HG02763 (cell line): Measurements from ENCODE around the gene TUFT1.
A peak's percentile ranks its signal among the peaks of the same experiment; 100 is the strongest.

Experiments
- ATAC-seq: cut with Tn5 transposase; IDR thresholded peaks from one replicate; pipeline ENCODE4 v1.9.1; 2021; ENCODE audit warnings: mild to moderate bottlenecking, moderate library complexity; ENCODE audit not compliant: unreplicated experiment

The TUFT1 gene

DNA sequence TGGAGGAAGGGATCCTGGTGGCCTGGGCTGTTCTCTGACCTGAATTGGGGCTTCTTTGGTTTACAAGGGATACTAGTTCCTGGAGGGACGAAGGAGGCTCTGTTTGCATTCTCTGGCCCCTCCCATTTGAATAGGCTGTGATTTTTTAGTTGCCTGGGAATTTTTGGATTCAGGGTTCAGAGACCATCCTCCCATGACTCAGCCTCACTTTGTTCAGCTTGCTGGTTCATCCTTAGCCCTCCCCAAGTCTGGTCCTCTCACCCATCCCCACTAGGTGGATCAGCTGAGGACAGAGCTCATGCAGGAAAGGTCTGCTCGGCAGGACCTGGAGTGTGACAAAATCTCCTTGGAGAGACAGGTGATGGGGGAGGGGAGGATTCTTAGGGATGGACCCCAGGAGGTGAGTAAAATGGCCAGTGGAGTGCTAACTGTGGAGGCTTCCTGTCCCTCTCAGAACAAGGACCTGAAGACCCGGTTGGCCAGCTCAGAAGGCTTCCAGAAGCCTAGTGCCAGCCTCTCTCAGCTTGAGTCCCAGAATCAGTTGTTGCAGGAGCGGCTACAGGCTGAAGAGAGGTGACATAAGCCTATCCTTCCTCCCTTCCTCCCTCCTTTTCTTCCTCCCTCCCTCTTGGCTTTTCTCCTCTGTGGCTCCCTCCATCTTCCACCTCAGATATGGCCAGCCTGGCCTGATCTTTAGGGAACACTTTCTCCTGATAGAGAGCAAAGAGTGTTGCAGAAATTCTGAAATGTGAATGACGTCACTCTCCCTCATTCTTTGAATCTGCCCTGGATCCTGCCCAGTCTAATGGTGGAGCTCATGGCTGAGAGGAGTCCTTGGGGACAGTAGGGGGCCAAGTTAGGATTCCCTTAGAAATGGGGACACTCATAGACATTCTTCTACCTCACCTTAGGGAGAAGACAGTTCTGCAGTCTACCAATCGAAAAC is 4.5 kb upstream of the TUFT1 start:
- no peak for ATAC-seq

DNA sequence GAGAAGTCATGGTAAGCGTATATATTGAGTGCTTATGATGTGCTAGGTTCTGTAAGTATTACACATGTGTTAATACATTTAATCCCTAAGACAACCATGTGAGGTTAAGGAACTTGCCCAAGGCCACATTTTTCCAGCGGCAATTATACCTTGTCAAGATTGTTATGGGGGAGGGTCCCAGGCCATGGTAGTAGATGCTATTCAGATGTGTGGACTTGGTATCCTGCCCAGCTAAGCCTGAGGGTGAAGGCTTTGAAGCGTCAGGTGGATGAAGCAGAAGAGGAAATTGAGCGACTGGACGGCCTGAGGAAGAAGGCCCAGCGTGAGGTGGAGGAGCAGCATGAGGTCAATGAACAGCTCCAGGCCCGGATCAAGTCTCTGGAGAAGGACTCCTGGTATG is 3.6 kb upstream of the TUFT1 start:
- ATAC-seq = no peak

DNA sequence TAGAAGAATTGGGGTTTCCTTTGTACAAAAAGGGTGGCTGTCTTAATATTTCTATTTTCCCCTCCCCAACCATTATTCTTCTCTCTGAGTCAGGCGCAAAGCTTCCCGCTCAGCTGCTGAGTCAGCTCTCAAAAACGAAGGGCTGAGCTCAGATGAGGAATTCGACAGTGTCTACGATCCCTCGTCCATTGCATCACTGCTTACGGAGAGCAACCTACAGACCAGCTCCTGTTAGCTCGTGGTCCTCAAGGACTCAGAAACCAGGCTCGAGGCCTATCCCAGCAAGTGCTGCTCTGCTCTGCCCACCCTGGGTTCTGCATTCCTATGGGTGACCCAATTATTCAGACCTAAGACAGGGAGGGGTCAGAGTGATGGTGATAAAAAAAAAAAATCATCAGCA is 3.0 kb upstream of the TUFT1 start:
- no peak for ATAC-seq

DNA sequence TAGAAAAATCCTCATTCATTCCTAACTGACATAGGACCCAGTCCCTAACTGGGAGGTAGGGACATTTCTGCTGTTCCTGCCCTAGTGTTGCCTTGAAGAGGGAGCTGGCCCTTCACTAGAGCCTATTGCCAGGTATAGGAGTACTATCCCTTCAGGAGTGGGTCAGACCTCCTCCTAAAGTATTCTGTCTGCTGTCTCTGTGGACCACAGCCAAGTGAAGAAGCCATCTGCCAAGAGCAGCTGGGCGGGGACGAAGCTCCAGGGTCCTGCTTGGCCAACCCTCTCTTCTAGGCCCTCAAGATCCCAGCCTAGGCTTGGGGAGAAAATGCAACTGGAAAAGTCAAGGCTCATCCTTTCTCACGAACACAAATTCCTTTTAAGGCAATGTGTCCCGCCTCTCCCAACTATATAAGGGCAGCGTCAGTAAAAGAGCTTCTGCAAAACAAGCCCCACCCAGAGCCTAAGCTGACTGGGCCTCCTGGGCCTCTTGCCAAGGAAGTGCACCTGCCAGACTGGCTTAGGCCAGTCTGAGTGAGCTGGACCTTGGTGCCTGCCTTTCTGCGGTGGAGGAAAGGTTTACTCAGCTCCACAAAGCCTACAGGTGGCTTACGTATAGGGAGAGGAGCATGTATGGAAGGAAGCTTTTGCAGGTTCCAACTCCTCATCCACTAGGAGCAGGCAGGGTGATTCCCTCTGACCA is 638 bp upstream of the TUFT1 start:
- peak; percentile 27 for ATAC-seq

DNA sequence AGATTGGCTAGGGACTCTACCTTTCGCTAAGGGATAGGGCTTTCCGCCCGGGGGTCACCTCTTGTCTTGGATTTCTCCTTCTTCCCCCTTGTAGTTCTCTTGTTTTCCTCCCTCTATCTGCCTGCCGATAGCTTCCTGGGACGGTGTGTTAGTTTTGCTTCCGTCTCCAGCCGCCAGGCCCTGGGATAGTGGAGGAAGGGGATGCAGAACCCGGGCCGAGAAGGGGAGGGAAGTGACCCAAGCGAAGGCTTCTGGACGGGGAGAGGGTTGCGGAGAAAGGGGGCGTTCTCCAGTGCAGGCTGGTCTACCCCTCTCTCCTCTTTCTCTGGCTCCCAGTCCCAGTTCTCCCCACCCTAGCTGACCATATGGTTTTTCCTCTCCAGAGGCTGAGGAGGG is 871 bp downstream of the TUFT1 start:
- ATAC-seq = no peak

DNA sequence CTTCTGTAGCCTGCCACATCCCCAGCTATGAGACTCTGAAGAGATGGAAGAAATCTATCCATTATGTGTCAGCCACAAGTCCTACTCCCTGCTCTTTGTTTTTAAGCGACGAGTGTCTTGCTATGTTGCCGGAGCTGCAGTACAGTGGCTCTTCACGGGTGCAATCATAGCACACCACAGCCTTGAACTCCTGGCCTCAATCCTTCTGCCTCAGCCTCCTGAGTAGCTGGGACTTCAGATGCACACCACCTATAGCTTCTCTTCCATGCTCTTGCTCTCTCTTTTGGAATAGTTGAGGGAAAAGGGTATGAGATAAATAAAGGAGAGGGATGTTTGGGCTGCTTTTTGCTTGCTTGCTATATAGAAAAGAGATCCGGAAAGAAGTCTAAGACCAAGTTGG is 1.6 kb downstream of the TUFT1 start:
- no peak for ATAC-seq

DNA sequence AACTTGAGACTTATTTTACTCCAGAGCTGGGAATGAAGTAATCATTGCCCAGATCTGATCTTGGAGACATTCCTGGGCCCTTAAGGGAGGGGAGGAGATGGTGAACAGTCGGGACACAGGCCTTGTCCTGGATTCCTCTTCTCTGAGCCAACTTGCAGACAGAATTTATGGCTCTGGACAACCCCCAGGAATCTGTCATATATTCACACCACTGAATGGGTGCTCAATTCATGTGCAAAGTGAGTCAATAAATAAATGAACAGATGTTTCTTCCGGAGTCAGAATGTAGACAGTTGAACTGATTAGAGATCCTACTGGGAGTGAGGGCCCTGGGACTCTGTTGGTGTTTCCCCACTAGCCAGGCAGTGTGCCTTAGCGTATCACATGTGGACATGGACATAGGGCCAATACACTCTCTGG is 2.6 kb downstream of the TUFT1 start:
- ATAC-seq = no peak

DNA sequence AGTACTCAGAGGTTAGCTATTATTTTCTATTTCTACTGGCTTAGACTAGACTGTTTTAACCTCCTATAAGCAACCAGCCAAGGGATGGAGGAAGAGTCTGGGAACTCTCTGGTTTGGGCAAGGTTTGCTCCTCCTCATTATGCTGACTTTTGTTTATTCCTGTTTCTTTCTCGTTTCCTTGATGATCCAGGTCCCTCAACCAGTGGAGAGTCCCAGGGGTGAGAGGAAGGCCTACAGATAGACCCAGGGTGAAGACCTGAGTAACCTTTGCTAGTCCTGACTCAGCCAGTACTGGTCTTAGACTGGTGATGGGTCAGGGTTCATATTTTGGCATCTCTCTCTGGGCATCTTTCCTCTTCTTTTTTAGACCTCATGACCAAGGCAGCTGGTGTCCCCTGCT is 5.4 kb downstream of the TUFT1 start:
- no peak for ATAC-seq

DNA sequence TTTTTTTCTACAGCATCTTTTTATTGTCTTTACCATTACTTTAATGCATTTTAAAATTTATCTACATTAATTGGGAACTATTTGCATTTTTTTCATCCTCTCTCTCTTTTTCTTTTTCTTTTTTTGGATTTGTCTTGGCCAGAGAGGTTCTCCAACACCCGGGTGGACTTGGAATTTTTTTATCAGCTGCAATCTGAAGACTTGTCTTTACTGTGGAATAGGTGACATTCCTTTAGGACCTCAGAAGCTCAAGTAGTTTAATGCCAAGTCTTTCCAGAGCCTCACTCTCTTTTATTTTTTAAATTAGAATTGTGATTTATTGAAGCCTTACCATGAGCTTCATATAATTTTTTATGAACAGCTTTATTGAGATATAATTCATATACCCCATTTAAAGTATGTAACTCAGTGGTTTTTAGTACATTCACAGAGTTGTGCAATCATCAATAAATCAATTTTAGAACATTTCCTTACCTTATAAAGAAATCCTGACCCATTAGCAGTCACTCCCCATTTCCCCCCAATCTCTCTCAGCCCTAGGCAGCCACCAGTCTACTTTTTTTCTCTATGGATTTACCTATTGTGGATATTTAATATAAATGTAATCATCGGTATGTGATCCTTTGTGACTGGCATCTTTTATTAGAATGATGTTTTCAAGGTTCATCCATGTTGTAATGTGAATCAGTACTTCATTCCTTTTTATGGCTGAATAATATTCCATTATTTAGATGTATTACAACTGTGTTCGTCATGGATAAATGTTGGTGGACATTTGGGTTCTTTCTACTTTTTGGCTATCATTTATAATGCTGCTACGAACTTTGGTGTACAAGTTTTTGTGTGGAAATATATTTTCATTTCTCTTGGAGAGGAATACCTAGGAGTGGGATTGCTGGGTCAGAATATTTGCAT is 6.2 kb downstream of the TUFT1 start:
- ATAC-seq = no peak

DNA sequence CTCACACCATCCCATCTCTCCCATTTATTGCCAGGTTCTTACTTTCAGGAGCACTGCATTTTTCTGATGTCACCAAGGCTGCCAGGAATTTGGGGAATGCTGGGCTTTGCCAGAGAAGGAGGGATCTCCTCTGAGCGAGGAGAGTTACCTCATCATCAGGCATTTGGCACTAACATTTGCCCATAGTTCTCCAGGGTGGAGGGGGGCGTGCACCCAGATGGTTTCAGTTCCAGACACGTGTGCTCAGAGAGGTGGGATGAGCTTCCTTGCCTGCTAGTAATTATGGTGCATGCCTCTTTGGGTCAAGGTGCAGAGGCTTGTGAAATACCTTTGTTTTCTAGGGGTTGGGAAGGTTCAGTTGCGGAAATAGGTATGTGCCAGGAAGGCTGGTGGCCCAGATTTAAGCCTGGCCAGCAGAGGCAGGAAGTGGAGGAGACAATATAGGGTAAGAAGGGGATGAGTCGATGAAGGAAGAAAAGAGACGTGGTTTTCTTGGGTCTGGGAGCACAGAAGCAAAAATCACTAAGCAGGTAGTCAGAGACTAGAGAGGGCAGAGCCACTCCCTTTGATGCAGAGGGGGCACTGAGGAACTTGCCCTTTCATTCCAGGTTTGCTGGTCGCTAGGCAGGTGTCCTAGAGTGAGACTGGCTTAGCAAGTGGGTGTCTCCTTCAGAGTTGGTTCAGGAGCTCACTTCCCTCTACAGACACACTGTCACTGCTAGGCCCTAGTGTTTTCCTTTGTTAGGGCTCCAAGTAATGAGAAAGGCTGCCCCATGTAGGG is 7.2 kb downstream of the TUFT1 start:
- ATAC-seq = no peak

DNA sequence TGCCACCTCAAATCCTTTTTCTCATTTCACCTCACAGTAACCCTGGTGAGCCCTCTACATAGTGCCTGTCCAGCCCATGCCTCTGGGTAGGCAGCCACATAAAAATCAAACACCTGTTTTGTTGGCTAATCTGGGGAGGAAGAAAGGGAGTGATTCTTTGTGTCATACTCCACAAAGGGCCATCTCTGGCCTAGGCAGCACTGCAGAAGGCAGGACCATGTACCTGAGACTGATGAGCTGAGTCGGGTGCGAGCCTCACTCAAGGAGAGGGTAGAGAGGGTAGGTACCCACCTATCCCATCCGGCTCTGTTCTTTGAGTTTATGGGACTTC is 7.8 kb downstream of the TUFT1 start:
- no peak for ATAC-seq

DNA sequence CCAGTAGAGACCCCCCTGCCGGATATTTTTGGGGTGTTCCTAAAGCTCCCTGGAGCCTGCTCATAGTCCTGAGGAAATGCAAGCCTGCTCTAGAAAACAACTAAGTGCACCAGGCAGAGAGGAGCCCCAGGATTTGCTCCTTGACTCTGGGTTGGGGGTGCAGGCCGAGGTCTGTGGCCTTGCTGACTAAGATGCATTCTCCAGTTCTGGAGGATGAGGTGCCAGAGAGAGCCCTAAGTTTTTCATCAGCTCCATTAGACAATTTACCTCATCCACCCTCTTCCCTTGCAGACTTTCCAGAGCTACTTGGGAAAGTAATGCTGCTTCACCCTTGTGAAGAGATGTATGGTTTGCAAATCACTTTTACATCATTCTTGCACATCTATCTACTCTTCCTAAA is 9.1 kb downstream of the TUFT1 start:
- ATAC-seq = no peak

DNA sequence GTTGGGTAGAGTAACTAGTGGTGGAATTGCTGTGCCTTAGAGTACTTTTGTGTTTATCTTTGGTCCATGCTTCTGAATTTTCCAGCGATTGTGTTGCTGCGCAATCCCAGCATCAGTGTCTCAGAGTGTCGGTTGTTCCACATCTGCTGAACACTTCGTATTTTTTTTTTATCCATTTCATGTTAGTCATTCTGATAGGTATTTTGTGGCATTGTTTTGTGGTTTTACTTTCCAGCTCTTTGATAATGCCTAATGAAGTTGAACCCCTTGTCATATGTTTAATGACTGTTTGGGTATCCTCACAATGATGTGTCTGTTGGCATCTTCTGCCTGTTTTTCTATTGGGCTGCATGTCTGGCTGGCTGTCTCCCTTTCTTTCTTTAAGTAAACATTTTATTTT is 13.6 kb downstream of the TUFT1 start:
- no peak for ATAC-seq

DNA sequence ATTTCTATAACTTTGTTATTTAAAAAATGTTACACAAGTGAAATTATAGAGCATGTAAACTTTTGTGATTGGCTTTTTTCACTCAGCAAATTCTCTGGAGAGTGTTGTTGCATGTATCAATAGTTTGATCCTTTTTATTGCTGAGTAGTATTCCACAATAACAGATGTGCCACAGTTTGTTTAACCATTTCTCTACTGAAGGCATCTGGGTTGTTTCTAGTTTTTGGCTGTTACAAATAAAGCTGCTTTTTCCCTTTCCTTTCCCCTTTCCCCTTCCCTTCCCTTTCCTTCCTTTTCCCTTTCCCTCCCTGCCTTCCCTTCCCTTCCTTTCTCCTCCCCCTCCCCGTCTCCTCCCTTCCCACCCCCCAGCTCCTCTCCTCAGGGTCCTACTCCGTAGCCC is 15.9 kb downstream of the TUFT1 start:
- no peak for ATAC-seq

DNA sequence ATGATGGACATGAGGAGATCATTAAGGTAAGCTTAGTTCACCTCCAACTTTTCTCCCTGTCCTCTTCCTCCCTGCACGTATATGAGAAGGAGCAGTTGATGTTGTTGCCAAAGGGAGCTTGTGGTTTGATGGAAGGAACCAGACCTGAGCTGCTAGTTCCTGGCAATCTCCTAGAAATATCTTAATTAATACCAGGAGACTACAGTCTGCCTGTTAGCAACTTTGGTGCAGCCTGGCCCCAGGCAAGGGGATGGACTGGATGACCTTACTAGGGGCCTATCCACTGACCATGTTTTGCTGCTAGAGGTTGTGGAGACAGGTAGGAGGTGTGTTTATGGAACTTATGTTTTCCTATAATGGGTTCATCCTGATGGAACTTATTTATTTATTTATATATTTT is 22.6 kb downstream of the TUFT1 start:
- no peak for ATAC-seq

DNA sequence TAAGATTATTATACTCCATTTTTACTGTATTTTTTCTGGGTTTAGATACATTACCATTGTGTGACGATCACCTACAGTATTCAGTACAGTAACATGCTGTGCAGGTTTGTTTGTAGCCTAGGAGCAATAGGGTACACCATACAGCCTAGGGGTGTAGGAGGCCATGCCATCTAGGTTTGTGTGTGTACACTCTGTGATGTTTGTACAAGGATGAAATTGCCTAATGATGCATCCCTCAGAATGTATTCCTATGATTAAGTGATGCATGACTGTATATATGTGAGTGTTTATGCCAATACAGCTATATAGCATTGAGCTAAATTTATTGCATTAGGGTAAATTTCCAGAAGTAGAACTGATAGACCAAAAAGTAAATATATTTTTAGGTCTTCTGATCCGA is 23.3 kb downstream of the TUFT1 start:
- no peak for ATAC-seq

DNA sequence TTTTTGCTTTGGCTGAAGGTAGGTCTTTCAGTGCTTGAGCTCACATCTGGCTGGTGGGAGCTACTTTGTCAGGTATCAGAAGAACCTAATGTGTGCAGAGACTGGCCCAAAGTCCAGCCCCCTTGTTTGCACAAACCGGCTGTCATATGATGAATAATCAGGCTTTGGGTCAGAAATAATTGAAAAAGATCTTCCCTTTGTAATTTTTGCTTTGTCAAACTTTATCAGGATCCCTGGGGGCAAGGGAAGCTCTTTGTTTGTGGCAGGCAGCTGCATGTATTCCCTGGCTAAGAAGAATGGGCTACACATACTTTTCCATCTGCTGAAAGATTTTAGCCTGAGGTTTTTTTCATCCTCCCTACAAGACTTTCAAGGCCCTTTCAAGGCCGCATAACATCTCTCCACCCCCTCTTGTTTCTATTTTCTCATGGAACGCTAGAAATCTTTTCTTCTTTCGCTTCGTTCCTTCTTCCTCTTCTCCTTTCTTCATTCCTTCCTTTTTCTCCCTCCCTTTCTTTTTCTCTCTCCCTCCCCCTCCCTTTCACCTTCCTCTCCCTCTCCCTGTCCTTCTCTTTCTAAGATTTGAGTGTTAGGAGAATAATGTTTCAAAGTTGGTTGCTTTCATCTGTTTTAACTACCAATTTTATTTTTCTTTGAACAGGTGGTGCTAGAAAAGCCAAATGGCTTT is 25.5 kb downstream of the TUFT1 start:
- ATAC-seq = no peak

DNA sequence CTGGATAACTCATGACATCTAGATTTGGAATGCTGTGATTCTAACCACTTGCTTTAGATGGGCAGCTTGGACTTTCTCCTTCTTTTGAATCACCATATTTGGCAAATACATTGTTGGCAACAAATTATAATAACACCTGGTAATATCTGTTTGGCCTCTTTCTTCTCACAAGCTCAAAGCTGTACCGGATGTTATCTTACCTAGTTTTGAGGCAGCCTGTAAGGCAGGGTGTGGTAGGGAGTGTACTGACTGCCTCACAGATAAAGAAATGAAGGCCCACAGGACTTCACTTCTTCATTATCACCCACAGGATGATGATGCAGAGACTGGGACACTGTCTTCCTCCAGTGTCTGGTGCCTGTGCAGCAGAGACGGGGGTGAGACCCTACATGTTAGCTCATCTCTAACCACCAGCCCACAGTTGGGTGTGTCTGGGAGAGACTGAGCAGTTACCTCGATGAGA is 28.5 kb downstream of the TUFT1 start:
- ATAC-seq = no peak

DNA sequence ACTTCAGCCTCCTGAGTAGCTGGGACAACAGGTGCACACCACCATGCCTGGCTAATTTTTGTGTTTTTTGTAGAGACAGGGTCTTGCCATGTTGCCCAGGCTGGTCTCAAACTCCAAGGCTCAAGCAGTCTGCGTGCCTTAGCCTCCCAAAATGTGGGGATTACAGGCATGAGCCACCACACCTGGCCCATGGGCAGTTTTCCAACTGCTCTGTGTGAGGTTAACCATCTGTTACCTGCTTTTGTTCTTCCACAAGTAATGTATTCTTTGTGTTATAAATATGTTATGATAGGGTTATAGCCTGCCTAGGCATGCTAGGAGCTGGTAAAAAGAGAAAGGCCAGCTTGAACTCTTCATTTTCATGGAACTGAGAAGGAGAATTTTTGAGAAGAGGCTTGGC is 30.7 kb downstream of the TUFT1 start:
- ATAC-seq = no peak
